HL-60 (cell line): ENCODE measurements around the gene SCN2A.
"Not testable (repeated sequence)": the region's sequence is repeated elsewhere in the genome, so short reads cannot be mapped to it uniquely, and the experiment has no call there.

ENCODE experiments used
- DNase-seq, 2 experiments: peaks; one replicate each; pipeline ENCODE4 v3.0.0-alpha.2; 2010 to 2020; ENCODE audit warnings: low read depth in 1 of 2, low spot score in 1 of 2
- H3K27ac ChIP-seq: fragments of 250-450 bp; sonication (Bioruptor Pico); replicated peaks from 2 replicates; pipeline ENCODE4 v1.5.1; 2020; ENCODE audit warnings: mild to moderate bottlenecking, moderate library complexity
- H3K27me3 ChIP-seq: fragments of 250-450 bp; sonication (Bioruptor Pico); 2 replicates; pipeline ENCODE4 v1.5.1; 2021; ENCODE audit warnings: mild to moderate bottlenecking, moderate library complexity; ENCODE audit not compliant: insufficient read depth, poor library complexity, severe bottlenecking
- H3K4me3 ChIP-seq: replicated peaks from 2 replicates; pipeline ENCODE4 v1.5.1; 2011; ENCODE audit warnings: mild to moderate bottlenecking, control low read depth, low read length; ENCODE audit not compliant: insufficient read depth
- GABPA ChIP-seq: IDR thresholded peaks from 2 replicates; pipeline ENCODE4 v1.6.1; 2012; ENCODE audit warnings: low read depth
- POLR2AphosphoS5 ChIP-seq: IDR thresholded peaks from 2 replicates; pipeline ENCODE4 v1.6.1; 2012; ENCODE audit warnings: low read depth
- SPI1 ChIP-seq: IDR thresholded peaks from 2 replicates; pipeline ENCODE4 v1.6.1; 2012; ENCODE audit warnings: low read depth, mild to moderate bottlenecking, borderline replicate concordance
- TF ChIP-seq, protein P1 (sequence below): IDR thresholded peaks from 2 replicates; pipeline ENCODE4 v1.6.1; 2012; ENCODE audit warnings: low read depth; ENCODE audit not compliant: insufficient replicate concordance
- TF ChIP-seq, protein P2 (sequence below): IDR thresholded peaks from one replicate; pipeline ENCODE4 v1.5.1; 2011; ENCODE audit warnings: low read length, control low read depth, inconsistent platforms; ENCODE audit not compliant: insufficient read depth

SCN2A gene

GRCh38 chr2:165256618-165257017, 17.4 kb downstream of the SCN2A start:
- no peak for DNase-seq
- H3K4me3 ChIP-seq = no peak overlapping the region
- TF ChIP-seq POLR2AphosphoS5 = no peak
- TF ChIP-seq, protein P1, sequence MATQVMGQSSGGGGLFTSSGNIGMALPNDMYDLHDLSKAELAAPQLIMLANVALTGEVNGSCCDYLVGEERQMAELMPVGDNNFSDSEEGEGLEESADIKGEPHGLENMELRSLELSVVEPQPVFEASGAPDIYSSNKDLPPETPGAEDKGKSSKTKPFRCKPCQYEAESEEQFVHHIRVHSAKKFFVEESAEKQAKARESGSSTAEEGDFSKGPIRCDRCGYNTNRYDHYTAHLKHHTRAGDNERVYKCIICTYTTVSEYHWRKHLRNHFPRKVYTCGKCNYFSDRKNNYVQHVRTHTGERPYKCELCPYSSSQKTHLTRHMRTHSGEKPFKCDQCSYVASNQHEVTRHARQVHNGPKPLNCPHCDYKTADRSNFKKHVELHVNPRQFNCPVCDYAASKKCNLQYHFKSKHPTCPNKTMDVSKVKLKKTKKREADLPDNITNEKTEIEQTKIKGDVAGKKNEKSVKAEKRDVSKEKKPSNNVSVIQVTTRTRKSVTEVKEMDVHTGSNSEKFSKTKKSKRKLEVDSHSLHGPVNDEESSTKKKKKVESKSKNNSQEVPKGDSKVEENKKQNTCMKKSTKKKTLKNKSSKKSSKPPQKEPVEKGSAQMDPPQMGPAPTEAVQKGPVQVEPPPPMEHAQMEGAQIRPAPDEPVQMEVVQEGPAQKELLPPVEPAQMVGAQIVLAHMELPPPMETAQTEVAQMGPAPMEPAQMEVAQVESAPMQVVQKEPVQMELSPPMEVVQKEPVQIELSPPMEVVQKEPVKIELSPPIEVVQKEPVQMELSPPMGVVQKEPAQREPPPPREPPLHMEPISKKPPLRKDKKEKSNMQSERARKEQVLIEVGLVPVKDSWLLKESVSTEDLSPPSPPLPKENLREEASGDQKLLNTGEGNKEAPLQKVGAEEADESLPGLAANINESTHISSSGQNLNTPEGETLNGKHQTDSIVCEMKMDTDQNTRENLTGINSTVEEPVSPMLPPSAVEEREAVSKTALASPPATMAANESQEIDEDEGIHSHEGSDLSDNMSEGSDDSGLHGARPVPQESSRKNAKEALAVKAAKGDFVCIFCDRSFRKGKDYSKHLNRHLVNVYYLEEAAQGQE = no peak
- no peak overlapping the region for H3K27ac ChIP-seq
- no peaks in the 10 kb centered on the region for H3K27me3 ChIP-seq

GRCh38 chr2:165260347-165260746, 21.1 kb downstream of the SCN2A start:
- H3K4me3 ChIP-seq, DNase-seq, H3K27ac ChIP-seq, H3K27me3 ChIP-seq: not testable (repeated sequence)

- TF ChIP-seq SPI1 (no peak), GABPA (no peak), POLR2AphosphoS5 (no peak)
- TF ChIP-seq, protein P1 = no peak
- TF ChIP-seq, protein P2, sequence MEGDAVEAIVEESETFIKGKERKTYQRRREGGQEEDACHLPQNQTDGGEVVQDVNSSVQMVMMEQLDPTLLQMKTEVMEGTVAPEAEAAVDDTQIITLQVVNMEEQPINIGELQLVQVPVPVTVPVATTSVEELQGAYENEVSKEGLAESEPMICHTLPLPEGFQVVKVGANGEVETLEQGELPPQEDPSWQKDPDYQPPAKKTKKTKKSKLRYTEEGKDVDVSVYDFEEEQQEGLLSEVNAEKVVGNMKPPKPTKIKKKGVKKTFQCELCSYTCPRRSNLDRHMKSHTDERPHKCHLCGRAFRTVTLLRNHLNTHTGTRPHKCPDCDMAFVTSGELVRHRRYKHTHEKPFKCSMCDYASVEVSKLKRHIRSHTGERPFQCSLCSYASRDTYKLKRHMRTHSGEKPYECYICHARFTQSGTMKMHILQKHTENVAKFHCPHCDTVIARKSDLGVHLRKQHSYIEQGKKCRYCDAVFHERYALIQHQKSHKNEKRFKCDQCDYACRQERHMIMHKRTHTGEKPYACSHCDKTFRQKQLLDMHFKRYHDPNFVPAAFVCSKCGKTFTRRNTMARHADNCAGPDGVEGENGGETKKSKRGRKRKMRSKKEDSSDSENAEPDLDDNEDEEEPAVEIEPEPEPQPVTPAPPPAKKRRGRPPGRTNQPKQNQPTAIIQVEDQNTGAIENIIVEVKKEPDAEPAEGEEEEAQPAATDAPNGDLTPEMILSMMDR = no peak
- H3K27me3 ChIP-seq = no peaks in the 10 kb centered on the region
- no peak overlapping the region for H3K27ac ChIP-seq
- no peak overlapping the region for H3K4me3 ChIP-seq
- no peak for DNase-seq
Measured at GRCh38 chr2:165268754-165269153, 29.5 kb downstream of the SCN2A start.

DNA sequence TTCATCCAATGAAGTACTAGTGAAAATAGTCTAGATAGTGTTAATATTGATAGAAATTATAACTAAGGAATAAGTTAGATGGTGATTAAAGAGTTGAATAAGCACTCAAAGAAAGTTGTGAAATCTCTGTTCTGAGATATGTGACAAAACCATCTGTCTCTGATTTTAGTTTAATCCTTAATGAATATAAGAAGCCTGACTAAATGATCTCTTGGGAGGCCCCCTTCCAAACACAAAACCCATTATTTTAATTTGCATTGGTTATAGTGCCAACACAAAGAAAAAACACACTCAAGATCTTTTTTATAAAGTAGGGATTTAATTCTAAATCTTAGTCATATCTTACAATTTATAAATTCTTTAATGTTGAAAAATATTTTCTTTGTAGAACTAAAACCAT, 34.0 kb downstream of the SCN2A start:
- Histone ChIP-seq H3K4me3 (no peak overlapping the region), H3K27ac (no peak overlapping the region), H3K27me3 (no peaks in the 10 kb centered on the region)
- TF ChIP-seq, protein P1 = no peak
- TF ChIP-seq SPI1 (no peak), POLR2AphosphoS5 (no peak)
- TF ChIP-seq, protein P2 = no peak
- no peak for DNase-seq
